ENCODE measurements around the gene RNF214. TPM values are rescaled to one million over a fixed set of nuclear protein-coding genes. Genes with fewer than 3 reads are reported as not detected.
A peak's percentile ranks its signal among the peaks of the same experiment; 100 is the strongest.

RNF214 gene
- total RNA-seq, 2 experiments from 2014 or later, result 12.9 to 15.8 TPM

DNA sequence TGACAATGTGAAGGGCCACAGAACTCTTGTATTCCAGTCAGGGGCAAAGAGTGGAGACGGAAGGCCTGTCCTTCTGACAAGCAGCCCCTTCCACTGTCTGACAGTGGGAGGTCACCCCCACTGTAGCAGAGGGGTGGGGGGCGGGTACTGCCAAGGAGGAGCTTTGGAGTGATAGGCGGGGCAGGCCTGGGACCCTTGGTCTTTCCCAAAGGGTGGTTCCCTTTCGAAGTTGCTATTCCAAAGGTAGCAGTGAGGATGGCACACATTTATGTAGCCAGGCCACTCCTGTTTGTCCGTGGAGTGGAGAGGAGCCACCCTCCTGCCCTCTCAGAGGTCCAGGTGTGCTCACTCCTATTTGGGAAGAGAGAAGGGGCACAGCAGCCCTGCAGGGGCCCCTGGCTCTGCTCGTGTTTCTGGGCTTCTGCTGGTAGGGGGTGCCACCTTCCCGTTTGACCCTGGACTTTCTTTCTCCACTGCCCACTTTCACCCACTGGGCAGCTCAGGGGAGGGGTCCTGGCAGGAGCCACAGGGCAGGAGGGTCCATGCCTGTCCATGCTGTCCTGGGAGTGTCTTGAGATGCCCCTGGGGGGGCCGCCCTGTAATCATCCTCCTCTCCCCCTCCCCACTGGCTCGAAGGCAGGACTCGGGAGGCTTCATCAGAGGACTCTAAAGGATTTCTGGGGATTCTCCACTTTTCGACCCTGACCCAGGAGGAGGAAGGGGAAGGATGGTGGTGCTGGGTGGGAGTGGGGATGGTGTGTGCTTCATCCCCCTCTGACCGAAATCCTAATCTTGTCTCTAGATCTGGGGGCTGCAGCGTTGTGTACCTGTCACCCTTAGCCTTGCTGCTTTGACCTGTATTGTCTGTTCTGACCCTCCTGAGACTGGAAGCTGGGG, 32.3 kb upstream of the RNF214 start:
- Mint-ChIP-seq H3K36me3 (ENCODE audit: low read depth) (peaks cover 40% of the 10 kb centered on the region), H3K4me1 (ENCODE audit: low read depth) (peaks cover 8% of the 10 kb centered on the region), H3K27me3 (no peaks in the 10 kb centered on the region), H3K9me3 (no peaks in the 10 kb centered on the region), H3K4me3 (no peak overlapping the region), H3K27ac (peak overlapping the region; percentile 30)
- ChIA-PET POLR2A (interaction anchor here (1.5 kb wide), 1 partner anchor 12 kb away, joined by 4 read pairs; no protein-coding TSS in a partner anchor), CTCF (no interaction called here)
- no peak overlapping the region for H3K27ac ChIP-seq (ENCODE audit: low read depth in 1 of 2, low read length in 2 of 2)
- intact Hi-C loops (cut with DNase I, micrococcal nuclease), result no loop called here
- no peaks in the 10 kb centered on the region for H3K27me3 ChIP-seq (ENCODE audit: control insufficient read depth in 1 of 2, insufficient read depth in 2 of 2, low read length in 2 of 2)
- DNase-seq (no peak), ATAC-seq (ENCODE audit: poor library complexity) (no peak)
- TF ChIP-seq, protein P1, sequence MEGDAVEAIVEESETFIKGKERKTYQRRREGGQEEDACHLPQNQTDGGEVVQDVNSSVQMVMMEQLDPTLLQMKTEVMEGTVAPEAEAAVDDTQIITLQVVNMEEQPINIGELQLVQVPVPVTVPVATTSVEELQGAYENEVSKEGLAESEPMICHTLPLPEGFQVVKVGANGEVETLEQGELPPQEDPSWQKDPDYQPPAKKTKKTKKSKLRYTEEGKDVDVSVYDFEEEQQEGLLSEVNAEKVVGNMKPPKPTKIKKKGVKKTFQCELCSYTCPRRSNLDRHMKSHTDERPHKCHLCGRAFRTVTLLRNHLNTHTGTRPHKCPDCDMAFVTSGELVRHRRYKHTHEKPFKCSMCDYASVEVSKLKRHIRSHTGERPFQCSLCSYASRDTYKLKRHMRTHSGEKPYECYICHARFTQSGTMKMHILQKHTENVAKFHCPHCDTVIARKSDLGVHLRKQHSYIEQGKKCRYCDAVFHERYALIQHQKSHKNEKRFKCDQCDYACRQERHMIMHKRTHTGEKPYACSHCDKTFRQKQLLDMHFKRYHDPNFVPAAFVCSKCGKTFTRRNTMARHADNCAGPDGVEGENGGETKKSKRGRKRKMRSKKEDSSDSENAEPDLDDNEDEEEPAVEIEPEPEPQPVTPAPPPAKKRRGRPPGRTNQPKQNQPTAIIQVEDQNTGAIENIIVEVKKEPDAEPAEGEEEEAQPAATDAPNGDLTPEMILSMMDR (IDR thresholded peaks at IDR 0.05), result no peak
- H3K9me3 ChIP-seq (ENCODE audit: control insufficient read depth in 1 of 2, insufficient read depth in 1 of 2, low read length in 2 of 2), result no peaks in the 10 kb centered on the region
- H3K4me3 ChIP-seq (ENCODE audit: low read length), result no peak overlapping the region
- H3K36me3 ChIP-seq (ENCODE audit: insufficient read depth, low read length), result peaks cover 28% of the 10 kb centered on the region
- H3K4me1 ChIP-seq (ENCODE audit: insufficient read depth, low read length), result no peaks in the 10 kb centered on the region

DNA sequence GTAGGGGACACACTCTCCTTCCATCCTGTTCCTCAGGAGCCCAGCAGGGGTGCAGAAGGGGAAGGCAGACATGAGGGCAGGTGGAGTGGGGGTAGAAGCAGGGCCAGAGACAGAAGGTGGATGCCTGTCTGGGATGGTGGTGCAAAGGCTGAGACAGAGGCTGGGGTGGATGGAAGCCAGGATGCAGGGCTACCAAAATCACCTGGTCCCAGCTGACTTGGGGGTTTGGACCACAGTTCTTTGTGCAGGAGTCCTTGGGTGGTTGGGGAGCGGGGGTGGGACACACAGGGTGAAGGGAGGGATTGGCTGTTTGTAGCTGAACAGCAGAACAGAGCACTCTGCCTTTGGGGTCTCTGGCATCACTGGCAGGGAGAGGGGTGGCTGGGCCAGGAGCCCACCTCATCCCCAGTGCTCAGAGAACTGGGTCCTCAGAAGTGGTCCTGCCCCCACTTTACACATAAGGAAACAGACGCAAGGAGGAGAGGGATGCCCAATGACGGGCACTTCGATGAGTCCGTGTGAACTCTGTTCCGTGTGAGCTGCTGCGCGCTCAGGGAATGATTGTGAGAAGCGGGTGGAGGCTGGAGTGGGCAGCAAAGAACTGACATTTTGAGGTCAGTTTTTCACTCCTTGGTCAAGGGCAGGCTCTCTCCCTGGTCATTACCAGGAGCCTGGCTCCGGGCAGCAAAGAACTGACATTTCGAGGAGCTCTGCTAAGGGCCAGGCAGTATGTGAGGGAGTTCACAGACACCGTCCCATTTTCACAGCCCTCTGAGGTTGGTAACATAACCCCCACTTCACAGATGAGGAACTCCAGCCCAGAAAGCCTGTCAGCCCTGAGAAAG, 31.4 kb upstream of the RNF214 start:
- no peaks in the 10 kb centered on the region for H3K4me1 ChIP-seq (ENCODE audit: insufficient read depth, low read length)
- ATAC-seq (ENCODE audit: poor library complexity), result no peak
- intact Hi-C loops (cut with DNase I, micrococcal nuclease), result no loop called here
- no peak for DNase-seq
- H3K27ac ChIP-seq (ENCODE audit: low read depth in 1 of 2, low read length in 2 of 2), result no peak overlapping the region
- H3K36me3 ChIP-seq (ENCODE audit: insufficient read depth, low read length), result peaks cover 29% of the 10 kb centered on the region
- TF ChIP-seq, protein P1 (IDR thresholded peaks at IDR 0.05), result no peak
- POLR2A ChIA-PET, result interaction anchor here (0.8 kb wide), 1 partner anchor 22 kb away, joined by 3 read pairs; no protein-coding TSS in a partner anchor
- peaks cover 6% of the 10 kb centered on the region for H3K4me1 Mint-ChIP-seq (ENCODE audit: low read depth)
- no peaks in the 10 kb centered on the region for H3K27me3 ChIP-seq (ENCODE audit: control insufficient read depth in 1 of 2, insufficient read depth in 2 of 2, low read length in 2 of 2)
- no peak overlapping the region for H3K4me3 ChIP-seq (ENCODE audit: low read length)
- H3K9me3 ChIP-seq (ENCODE audit: control insufficient read depth in 1 of 2, insufficient read depth in 1 of 2, low read length in 2 of 2), result no peaks in the 10 kb centered on the region
- CTCF ChIA-PET, result no interaction called here
- H3K27me3 Mint-ChIP-seq, result no peaks in the 10 kb centered on the region
- H3K9me3 Mint-ChIP-seq, result no peaks in the 10 kb centered on the region
- no peak overlapping the region for H3K4me3 Mint-ChIP-seq
- H3K36me3 Mint-ChIP-seq (ENCODE audit: low read depth), result peaks cover 36% of the 10 kb centered on the region
- no peak overlapping the region for H3K27ac Mint-ChIP-seq

DNA sequence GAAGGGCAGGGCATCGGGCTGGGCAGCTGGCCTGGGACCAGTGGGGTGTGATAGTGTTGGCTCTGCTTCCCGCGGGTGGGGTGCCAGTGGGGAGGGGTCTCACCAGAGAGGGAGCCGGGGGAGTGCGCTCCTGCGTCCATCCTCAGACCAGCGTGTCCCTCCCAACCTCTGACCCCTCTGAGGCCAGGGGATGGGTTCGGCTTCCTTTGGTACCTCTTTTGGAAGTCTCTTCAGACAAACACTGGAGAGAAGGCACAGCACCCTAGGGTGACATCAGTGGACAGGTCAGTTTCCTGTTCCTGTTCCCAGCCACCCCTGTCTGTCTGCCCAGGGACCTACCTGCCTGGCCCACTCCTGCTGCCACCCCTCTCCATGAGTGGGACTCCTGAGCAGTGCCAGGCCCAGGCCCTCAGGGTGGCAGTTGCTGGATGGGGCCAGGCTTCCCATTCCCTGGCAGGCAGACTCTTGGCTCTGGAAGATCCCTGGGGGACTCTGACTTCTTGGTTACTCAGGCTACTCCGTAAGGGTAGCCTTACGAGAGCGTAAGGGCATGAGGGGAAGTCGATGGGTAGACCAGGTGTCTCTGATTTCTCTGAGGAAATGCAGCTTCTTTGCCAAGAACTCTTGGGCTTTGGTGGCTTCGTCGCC, 30.7 kb upstream of the RNF214 start:
- TF ChIP-seq, protein P1 (IDR thresholded peaks at IDR 0.05), result no peak
- Mint-ChIP-seq H3K27me3 (no peaks in the 10 kb centered on the region), H3K4me3 (no peak overlapping the region), H3K36me3 (ENCODE audit: low read depth) (peaks cover 29% of the 10 kb centered on the region), H3K9me3 (no peaks in the 10 kb centered on the region), H3K4me1 (ENCODE audit: low read depth) (peaks cover 6% of the 10 kb centered on the region), H3K27ac (no peak overlapping the region)
- Histone ChIP-seq H3K27ac (ENCODE audit: low read depth in 1 of 2, low read length in 2 of 2) (no peak overlapping the region), H3K4me1 (ENCODE audit: insufficient read depth, low read length) (no peaks in the 10 kb centered on the region), H3K36me3 (ENCODE audit: insufficient read depth, low read length) (peaks cover 32% of the 10 kb centered on the region), H3K27me3 (ENCODE audit: control insufficient read depth in 1 of 2, insufficient read depth in 2 of 2, low read length in 2 of 2) (no peaks in the 10 kb centered on the region), H3K4me3 (ENCODE audit: low read length) (no peak overlapping the region), H3K9me3 (ENCODE audit: control insufficient read depth in 1 of 2, insufficient read depth in 1 of 2, low read length in 2 of 2) (no peaks in the 10 kb centered on the region)
- intact Hi-C loops (cut with DNase I, micrococcal nuclease), result no loop called here
- ChIA-PET CTCF (interaction anchor here (0.6 kb wide), 1 partner anchor 21 kb away, joined by 3 read pairs; no protein-coding TSS in a partner anchor), POLR2A (interaction anchor here (0.8 to 1.4 kb wide), 2 partner anchors 22 to 30 kb away, joined by 3 read pairs; partner anchors contain the start of gene PCSK7)
- ATAC-seq (ENCODE audit: poor library complexity), result no peak
- no peak for DNase-seq

Data from CD4-positive, alpha-beta T cell (primary cell).